Cardiac ventricle fibroblast (primary cell): ENCODE data around the gene GRP. TPM values are rescaled to one million over a fixed set of nuclear protein-coding genes. Genes with fewer than 3 reads are reported as not detected.

Experiments
- total RNA-seq: library from RNA; depleted of rRNA; stranded (reverse); fragments of >200 nt; gene quantifications from 2 replicates; pipeline ENCODE4 v1.2.3, GENCODE V29; 2015

GRP gene
- not detected in 2 replicates for total RNA-seq

DNA sequence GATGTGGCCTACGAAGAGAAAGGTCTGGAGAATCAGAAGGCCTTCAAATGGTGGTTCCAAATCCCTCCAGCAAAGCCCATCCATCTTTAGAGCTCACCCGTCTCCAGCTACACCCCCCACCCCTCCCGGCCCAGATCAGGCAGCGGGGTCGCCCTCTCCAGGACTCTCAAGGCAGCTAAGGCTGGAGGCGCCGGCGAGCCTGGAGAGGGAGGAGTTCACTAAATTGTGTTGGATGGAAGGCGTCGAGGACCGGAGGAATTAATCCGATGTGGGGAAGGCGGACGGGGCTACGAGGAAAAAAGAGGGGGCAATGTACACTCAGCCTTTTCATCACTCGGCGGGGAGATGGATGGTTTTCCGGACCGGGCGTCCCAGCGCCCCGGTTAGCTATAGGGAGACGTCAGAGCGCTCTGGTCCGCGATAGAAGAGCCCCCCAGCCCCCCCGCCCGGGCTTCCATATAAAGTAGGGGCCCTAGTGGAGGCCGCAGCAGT, at the start of gene GRP:
Gene GRP, plus strand, starts transcription at position 487 of the 492 bp plus-strand sequence. CDS start 108 bp downstream, outside the sequence.

DNA sequence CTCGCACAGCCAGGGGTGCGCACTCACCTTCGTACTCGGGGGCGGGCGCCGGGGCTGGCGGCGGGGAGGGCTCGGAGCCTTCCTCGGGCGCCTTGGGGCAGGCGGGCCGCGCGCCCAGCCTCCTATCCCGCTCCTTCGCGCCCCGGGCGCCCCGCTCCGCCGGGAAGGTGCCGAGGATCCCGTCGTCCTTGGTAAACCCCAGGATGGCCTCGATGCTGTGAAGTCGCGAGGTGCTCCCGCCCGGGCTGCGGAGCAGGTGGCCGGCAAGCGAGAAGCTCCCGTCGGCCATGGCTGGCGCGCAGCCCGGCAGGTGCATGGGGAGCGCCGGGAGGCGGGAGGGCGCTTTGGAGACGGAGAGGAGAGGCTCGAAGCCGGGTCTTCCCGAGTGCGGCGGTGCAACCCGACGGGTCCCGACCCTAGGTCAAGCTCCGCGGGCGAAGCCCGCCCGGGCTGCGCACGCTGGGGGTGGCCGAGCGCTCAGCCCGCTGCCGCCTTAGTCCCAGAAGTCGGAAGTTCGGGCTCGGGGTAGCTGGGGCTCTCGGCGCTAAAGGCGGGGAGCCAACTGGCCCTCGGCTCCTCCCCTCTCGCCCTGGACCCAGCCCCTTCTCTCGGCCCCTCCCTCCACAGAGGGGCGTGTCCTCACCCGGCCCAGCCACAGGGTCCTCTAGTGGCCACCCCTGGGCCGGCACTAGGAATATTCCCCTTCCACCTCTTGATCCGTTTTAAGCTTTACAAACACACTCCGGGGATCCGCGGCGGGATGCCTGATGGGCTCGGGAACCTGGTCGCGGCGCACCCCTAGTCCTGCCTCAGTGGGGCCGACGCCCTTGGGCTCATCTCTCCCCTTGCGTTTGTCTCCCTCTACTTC, 53.2 kb downstream of the GRP start, which contains the start of gene RAX:
Gene RAX, minus strand, starts transcription at position 564 of the 868 bp plus-strand sequence. Its CDS starts 248 bp downstream, at position 316.

Other genes with a start within 250 kb of the GRP start
- 12.0 and 16.2 TPM in 2 replicates for gene SEC11C, start 80.3 kb upstream of the GRP start, total RNA-seq
- gene RAX, start 53.3 kb downstream of the GRP start, total RNA-seq = not detected in 2 replicates
- gene CPLX4, start 98.5 kb downstream of the GRP start, total RNA-seq = not detected in 2 replicates
- gene LMAN1, start 139.1 kb downstream of the GRP start, total RNA-seq = 133 and 142 TPM in 2 replicates